ENCODE measurements around the gene GSG1. TPM values are rescaled to one million over a fixed set of nuclear protein-coding genes. Genes with fewer than 3 reads are reported as not detected.

Gene GSG1
- total and polyA plus RNA-seq, 2 of the 8 experiments (the other 6 are each of a cell fraction or from before 2014, with no cell fraction given), result 0.89 to 1.4 TPM

- TF ChIP-seq KDM5A (IDR thresholded peaks at IDR 0.05; ENCODE audit: low read length), result no peak
- TF ChIP-seq JUN (IDR thresholded peaks at IDR 0.05; ENCODE audit: low read depth, low read length), result no peak
- no peak for TF ChIP-seq TBP (IDR thresholded peaks at IDR 0.05; ENCODE audit: low read depth, low read length)
- no peak for TF ChIP-seq POLR2AphosphoS5 (IDR thresholded peaks at IDR 0.05; ENCODE audit: low read depth, low read length)
- TF ChIP-seq RNF2 (IDR thresholded peaks at IDR 0.05; ENCODE audit: borderline replicate concordance, low read depth, low read length, missing control alignments, poor library complexity, severe bottlenecking), result no peak
- TF ChIP-seq CEBPB (IDR thresholded peaks at IDR 0.05; ENCODE audit: low read depth, low read length), result no peak
Measured at GRCh38 chr12:13152756-13153155, 49.3 kb upstream of the GSG1 start (continued).

Measured in H1 (cell line).